Glutamatergic neuron (in vitro differentiated cells): Measurements from ENCODE around the gene MACROD2. TPM values are rescaled to one million over a fixed set of nuclear protein-coding genes. Genes with fewer than 3 reads are reported as not detected.

Source experiments
- DNase-seq: peaks from one replicate; pipeline ENCODE4 v3.0.0; 2022
- H3K27ac Mint-ChIP-seq: one replicate; pipeline ENCODE4 v1.8.0; 2020; ENCODE audit warnings: mild to moderate bottlenecking, mixed read lengths, inconsistent platforms; ENCODE audit not compliant: unreplicated experiment
- H3K27me3 Mint-ChIP-seq: one replicate; pipeline ENCODE4 v1.8.0; 2020; ENCODE audit warnings: mild to moderate bottlenecking, moderate library complexity, mixed read lengths, inconsistent platforms; ENCODE audit not compliant: unreplicated experiment
- H3K36me3 Mint-ChIP-seq: one replicate; pipeline ENCODE4 v1.8.0; 2020; ENCODE audit warnings: mild to moderate bottlenecking, mixed read lengths, inconsistent platforms; ENCODE audit not compliant: unreplicated experiment
- H3K4me1 Mint-ChIP-seq: one replicate; pipeline ENCODE4 v1.8.0; 2020; ENCODE audit warnings: mild to moderate bottlenecking, low read depth, mixed read lengths, inconsistent platforms; ENCODE audit not compliant: unreplicated experiment
- H3K4me3 Mint-ChIP-seq: one replicate; pipeline ENCODE4 v1.8.0; 2020; ENCODE audit warnings: mild to moderate bottlenecking, mixed read lengths, inconsistent platforms; ENCODE audit not compliant: unreplicated experiment
- H3K9me3 Mint-ChIP-seq: one replicate; pipeline ENCODE4 v1.8.0; 2020; ENCODE audit warnings: mild to moderate bottlenecking, moderate library complexity, mixed read lengths, inconsistent platforms; ENCODE audit not compliant: unreplicated experiment
- total RNA-seq: library from RNA; stranded (reverse); fragmentation: NEBNext Ultra II Directional; extraction: Animal tissue kit (Norgen Biotek cat#: 25700); gene quantifications from one replicate; pipeline ENCODE4 v1.2.1, GENCODE V29; 2021; ENCODE audit not compliant: unreplicated experiment
- TF ChIP-seq, protein P1 (sequence below): fragments of 200-600 bp; sonication (generic); IDR thresholded peaks from one replicate; pipeline ENCODE4 v1.5.0; 2021; ENCODE audit not compliant: partially characterized antibody, unreplicated experiment

Gene MACROD2
- total RNA-seq, 1 donor from 2014 or later, result 8.7 TPM

DNA sequence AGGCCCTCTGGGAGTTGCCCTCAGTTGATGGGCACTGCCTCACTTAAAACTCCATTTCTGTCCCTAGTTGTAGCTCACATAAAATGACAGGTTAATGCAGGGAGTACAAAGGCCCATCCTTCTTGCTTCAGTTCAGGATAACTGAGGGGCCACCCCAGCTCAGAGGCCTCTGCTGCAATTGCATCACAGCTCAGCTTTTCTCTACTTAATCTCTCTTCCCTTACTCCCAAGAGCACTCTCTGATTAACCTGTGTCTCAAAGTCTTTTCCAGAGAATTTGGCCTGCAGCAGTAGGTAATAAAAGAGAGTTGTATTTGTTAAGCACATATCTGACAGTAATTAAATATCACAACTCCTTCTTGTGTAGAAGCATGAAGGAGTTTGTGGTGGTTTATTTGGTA lies 383.0 kb downstream of the MACROD2 start:
- Mint-ChIP-seq H3K4me1 (peaks cover 11% of the 10 kb centered on the region), H3K27me3 (no peaks in the 10 kb centered on the region), H3K36me3 (no peaks in the 10 kb centered on the region), H3K9me3 (no peaks in the 10 kb centered on the region), H3K27ac (no peak overlapping the region), H3K4me3 (no peak overlapping the region)
- DNase-seq, result no peak
- TF ChIP-seq, protein P1, sequence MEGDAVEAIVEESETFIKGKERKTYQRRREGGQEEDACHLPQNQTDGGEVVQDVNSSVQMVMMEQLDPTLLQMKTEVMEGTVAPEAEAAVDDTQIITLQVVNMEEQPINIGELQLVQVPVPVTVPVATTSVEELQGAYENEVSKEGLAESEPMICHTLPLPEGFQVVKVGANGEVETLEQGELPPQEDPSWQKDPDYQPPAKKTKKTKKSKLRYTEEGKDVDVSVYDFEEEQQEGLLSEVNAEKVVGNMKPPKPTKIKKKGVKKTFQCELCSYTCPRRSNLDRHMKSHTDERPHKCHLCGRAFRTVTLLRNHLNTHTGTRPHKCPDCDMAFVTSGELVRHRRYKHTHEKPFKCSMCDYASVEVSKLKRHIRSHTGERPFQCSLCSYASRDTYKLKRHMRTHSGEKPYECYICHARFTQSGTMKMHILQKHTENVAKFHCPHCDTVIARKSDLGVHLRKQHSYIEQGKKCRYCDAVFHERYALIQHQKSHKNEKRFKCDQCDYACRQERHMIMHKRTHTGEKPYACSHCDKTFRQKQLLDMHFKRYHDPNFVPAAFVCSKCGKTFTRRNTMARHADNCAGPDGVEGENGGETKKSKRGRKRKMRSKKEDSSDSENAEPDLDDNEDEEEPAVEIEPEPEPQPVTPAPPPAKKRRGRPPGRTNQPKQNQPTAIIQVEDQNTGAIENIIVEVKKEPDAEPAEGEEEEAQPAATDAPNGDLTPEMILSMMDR, result no peak

DNA sequence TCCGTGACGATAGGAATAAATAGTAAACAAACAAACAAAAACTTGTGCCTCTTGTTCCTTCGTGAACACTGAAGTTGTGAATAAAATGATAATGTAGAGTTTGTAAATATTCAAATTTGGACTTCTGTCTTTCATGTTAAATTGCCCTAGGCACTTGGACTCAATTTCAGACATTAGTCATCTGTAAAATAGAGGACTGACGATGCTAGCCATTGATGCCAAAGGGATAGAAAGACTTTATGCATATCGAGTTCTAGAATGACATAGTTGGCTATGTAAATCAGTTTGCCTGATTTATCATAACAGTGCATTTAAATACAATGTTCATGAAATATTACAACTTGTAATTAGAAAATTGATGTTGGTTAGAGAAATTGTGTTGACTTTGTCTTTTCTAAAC lies 388.0 kb downstream of the MACROD2 start:
- H3K4me3 Mint-ChIP-seq, result no peak overlapping the region
- H3K9me3 Mint-ChIP-seq, result peaks cover 5% of the 10 kb centered on the region
- H3K27ac Mint-ChIP-seq, result no peak overlapping the region
- TF ChIP-seq, protein P1, result no peak
- no peaks in the 10 kb centered on the region for H3K27me3 Mint-ChIP-seq
- H3K36me3 Mint-ChIP-seq, result no peaks in the 10 kb centered on the region
- no peak for DNase-seq
- no peaks in the 10 kb centered on the region for H3K4me1 Mint-ChIP-seq

DNA sequence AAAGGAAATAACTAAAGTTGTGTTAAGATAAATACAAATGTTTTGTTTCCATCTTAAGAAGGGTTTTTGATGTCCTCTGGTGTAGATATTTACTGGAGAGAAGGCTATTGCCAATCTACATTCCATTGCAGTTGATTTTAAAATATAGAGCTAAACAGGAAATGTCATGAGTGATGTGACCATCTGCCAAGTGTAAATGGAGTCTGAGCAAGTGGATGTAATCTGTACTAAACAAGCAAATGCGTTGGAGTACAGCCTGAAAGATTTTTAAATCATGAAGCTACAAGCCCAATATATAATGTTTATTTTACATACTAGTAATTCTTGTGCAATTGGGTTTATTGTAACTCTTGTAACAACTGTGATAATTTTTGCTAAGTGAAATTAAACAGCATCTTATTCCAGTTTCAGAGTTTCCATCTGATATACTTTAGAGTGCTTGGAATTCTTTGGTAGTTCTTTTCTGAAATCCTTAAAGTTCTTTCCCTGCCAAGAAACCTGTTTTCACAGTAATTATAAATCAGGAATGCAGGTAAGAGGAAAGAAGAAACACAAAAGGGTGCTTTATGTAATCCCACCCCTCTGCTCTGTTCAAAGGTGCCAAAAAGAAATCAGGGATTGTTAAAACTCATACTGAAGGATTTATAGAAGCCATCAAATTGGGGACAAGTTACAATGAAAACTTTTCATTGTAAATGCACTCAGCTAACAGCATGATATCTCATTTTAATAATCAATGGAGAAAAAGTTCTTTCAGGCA lies 389.3 kb downstream of the MACROD2 start:
- H3K4me1 Mint-ChIP-seq, result no peaks in the 10 kb centered on the region
- no peak overlapping the region for H3K4me3 Mint-ChIP-seq
- H3K27ac Mint-ChIP-seq, result no peak overlapping the region
- TF ChIP-seq, protein P1, result no peak
- H3K9me3 Mint-ChIP-seq, result peaks cover 5% of the 10 kb centered on the region
- no peak for DNase-seq
- no peaks in the 10 kb centered on the region for H3K27me3 Mint-ChIP-seq
- H3K36me3 Mint-ChIP-seq, result peaks cover 4% of the 10 kb centered on the region

DNA sequence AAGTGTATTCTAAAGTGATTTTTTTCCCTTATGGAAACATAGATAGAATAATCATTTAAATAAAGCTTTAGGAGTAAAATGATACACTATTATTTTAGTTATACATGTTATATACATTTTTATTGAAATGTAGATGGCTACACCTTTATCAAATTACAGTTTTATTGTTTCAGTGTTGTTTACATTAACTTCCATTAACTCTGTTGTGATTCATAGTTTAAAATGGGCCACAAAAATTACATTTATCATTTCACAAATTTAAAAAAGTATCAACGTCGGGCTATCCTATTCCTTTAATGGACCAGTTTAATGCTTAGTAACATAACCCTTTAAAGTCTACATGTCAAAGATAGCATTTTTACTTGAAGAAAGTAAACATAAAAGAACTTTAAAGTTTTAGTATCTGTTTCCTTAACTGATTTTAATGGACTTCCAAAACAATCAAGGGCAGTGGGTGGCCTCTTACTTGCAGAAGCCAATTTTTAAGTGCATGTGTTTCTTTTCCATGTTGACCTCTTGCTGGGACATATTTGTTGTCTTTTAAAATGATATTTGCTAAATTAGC lies 389.9 kb downstream of the MACROD2 start:
- Mint-ChIP-seq H3K4me3 (no peak overlapping the region), H3K4me1 (no peaks in the 10 kb centered on the region), H3K9me3 (peaks cover 5% of the 10 kb centered on the region), H3K27ac (no peak overlapping the region), H3K27me3 (no peaks in the 10 kb centered on the region), H3K36me3 (peaks cover 4% of the 10 kb centered on the region)
- DNase-seq, result no peak
- TF ChIP-seq, protein P1, result no peak

DNA sequence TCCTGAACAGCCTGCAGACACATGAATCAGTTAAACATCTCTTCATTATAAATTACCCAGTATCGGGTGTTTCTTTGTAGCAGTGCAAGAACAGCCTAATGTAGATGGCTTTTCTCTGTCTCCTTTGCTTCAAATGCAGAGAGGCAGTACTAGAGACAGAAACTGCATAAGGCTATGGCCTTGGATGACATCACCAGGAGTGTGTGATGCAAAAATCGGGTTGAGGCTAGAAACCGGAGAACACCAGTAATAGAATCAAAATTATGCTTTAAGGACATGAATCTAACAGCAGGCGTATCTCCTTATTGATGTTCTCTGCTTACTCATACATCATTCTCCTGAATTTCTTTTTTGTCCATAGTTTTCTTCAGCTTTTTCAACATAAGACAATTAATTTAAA lies 391.4 kb downstream of the MACROD2 start:
- H3K4me3 Mint-ChIP-seq, result no peak overlapping the region
- TF ChIP-seq, protein P1, result no peak
- H3K27ac Mint-ChIP-seq, result no peak overlapping the region
- no peaks in the 10 kb centered on the region for H3K4me1 Mint-ChIP-seq
- H3K27me3 Mint-ChIP-seq, result no peaks in the 10 kb centered on the region
- peaks cover 4% of the 10 kb centered on the region for H3K36me3 Mint-ChIP-seq
- no peak for DNase-seq
- peaks cover 5% of the 10 kb centered on the region for H3K9me3 Mint-ChIP-seq
